C4-2B (cell line): ENCODE data around the gene MEAF6.

Source experiments
- ZFX ChIP-seq: fragments of 450-650 bp; IDR thresholded peaks from 2 replicates; pipeline ENCODE4 v1.6.1; 2017
- TF ChIP-seq, protein P1 (sequence below): fragments of 450-650 bp; conservative IDR thresholded peaks from 2 replicates; pipeline ENCODE4 v1.5.1; 2017; ENCODE audit warnings: mild to moderate bottlenecking

DNA sequence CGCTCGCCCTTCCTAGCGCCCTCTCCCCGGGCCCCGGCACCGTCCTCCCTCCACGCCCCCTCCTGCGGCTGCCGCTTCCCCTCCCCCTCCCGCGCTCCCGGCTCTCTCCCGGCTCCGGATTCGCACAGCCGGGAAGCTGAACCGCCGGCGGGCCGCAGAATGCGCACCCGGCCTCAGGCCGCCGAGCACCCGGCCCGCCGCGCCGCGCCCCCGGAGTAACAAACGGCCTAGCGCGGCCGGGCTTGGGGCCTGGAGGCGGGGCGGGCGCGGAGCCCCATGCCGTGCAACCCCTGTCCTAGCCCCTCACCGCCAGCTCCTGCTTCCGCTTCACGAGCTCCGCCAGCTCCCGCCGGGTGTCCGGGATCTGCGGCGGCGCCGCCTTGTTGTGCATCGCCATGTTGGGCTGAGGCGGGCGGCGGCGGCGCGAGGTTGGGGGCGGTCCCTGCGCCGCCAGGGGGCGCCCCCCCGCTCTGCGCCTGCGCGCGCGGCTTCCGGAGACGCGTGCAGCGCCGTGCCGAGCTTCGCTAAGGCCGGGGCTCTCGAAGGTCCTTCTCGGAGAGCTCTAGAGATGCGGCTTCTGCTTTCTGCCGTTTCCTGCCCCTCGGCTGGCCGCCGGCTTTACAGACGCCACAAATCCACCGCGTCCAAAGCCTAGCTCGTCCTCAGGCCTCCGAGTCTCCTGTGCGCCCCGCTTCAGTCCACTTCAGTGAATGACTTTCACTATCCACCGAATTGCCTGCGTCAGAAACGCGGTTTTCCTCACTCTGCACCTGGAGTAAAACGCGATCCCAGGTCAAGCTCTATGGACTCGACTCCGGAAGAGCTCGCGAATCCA, at the start of gene MEAF6:
- TF ChIP-seq, protein P1, sequence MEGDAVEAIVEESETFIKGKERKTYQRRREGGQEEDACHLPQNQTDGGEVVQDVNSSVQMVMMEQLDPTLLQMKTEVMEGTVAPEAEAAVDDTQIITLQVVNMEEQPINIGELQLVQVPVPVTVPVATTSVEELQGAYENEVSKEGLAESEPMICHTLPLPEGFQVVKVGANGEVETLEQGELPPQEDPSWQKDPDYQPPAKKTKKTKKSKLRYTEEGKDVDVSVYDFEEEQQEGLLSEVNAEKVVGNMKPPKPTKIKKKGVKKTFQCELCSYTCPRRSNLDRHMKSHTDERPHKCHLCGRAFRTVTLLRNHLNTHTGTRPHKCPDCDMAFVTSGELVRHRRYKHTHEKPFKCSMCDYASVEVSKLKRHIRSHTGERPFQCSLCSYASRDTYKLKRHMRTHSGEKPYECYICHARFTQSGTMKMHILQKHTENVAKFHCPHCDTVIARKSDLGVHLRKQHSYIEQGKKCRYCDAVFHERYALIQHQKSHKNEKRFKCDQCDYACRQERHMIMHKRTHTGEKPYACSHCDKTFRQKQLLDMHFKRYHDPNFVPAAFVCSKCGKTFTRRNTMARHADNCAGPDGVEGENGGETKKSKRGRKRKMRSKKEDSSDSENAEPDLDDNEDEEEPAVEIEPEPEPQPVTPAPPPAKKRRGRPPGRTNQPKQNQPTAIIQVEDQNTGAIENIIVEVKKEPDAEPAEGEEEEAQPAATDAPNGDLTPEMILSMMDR: peak; percentile 97
- peak; percentile 82 for TF ChIP-seq ZFX
